Measurements from ENCODE around the gene GART. TPM values are rescaled to one million over a fixed set of nuclear protein-coding genes. Genes with fewer than 3 reads are reported as not detected.

GART gene
- polyA plus RNA-seq, 3 donors: 7.4 to 28.6 (median 26.1) TPM

- H2AFZ ChIP-seq (ENCODE audit: insufficient read depth, low read depth, low read length, poor library complexity, severe bottlenecking): peak overlapping the region; percentile 88
- Mint-ChIP-seq H3K4me1 (peaks cover 18% of the 10 kb centered on the region), H3K4me3 (peak overlapping the region; percentile 90 to 93), H3K36me3 (peaks cover 2 to 4% of the 10 kb centered on the region in 2 donors), H3K27ac (peak overlapping the region; percentile 21 to 86 (median 72)), H3K27me3 (ENCODE audit: low read depth in 3 of 3) (peaks cover 0 to 2% (median 0%) of the 10 kb centered on the region in 3 donors), H3K9me3 (no peaks in the 10 kb centered on the region)
- H3K4me2 ChIP-seq (replicated peaks; ENCODE audit: extremely low read depth, low read length, poor library complexity, severe bottlenecking): peak overlapping the region; percentile 75
- intact Hi-C loops (cut with micrococcal nuclease): loop anchor here (2.0 to 5.0 kb wide), 4 partner anchors 46 to 107 kb away; partner anchors contain the start of genes CRYZL1 (in 1 of the 2), GART (in 1 of the 2), ITSN1 (in 1 of the 2) and SON (in 1 of the 2)
- DNase-seq: peak in 2 of 3 donors; percentile 8 to 14
- H3K9me3 ChIP-seq (replicated peaks in 1 of 2; ENCODE audit: control insufficient read depth in 1 of 2, insufficient read depth in 1 of 2, low read length in 2 of 2): no peaks in the 10 kb centered on the region
- H3K4me3 ChIP-seq (replicated peaks in 1 of 3; ENCODE audit: low read depth in 2 of 3, low read length in 3 of 3): peak overlapping the region; percentile 78 to 85 (median 81)
- H3K9ac ChIP-seq (ENCODE audit: insufficient read depth, low read length, poor library complexity, severe bottlenecking): peak overlapping the region; percentile 82
- H3K79me2 ChIP-seq (ENCODE audit: insufficient read depth, low read length): peaks cover 33% of the 10 kb centered on the region
- TF ChIP-seq CTCF (IDR thresholded peaks at IDR 0.05): no peak
- peak overlapping the region in 1 of 2 donors; percentile 74 for H3K27ac ChIP-seq (ENCODE audit: low read depth in 1 of 2, low read length in 2 of 2)
- peaks cover 0 to 4% of the 10 kb centered on the region in 2 donors for H3K36me3 ChIP-seq (replicated peaks in 1 of 2; ENCODE audit: control insufficient read depth in 1 of 2, insufficient read depth in 2 of 2, low read length in 2 of 2)
- WGBS (ENCODE audit: insufficient coverage): 0% methylated on average over 46 of the region's 57 CpGs
- no peaks in the 10 kb centered on the region for H3K27me3 ChIP-seq (ENCODE audit: control insufficient read depth in 2 of 2, insufficient read depth in 2 of 2, low read length in 2 of 2)
- peaks cover 10 to 16% of the 10 kb centered on the region in 2 donors for H3K4me1 ChIP-seq (ENCODE audit: control insufficient read depth in 1 of 2, insufficient read depth in 2 of 2, low read length in 2 of 2)
- no peaks in the 10 kb centered on the region for H4K20me1 ChIP-seq (ENCODE audit: insufficient read depth, low read length)
These were observed 46.0 kb upstream of the GART start for GRCh38 chr21:33587792-33588484.

- peaks cover 33% of the 10 kb centered on the region for H3K79me2 ChIP-seq (ENCODE audit: insufficient read depth, low read length)
- H3K4me3 Mint-ChIP-seq: no peak overlapping the region
- H3K36me3 ChIP-seq (replicated peaks in 1 of 2; ENCODE audit: control insufficient read depth in 1 of 2, insufficient read depth in 2 of 2, low read length in 2 of 2): peaks cover 2 to 4% of the 10 kb centered on the region in 2 donors
- no peaks in the 10 kb centered on the region for H3K27me3 ChIP-seq (ENCODE audit: control insufficient read depth in 2 of 2, insufficient read depth in 2 of 2, low read length in 2 of 2)
- peak overlapping the region; percentile 75 for H3K4me2 ChIP-seq (replicated peaks; ENCODE audit: extremely low read depth, low read length, poor library complexity, severe bottlenecking)
- DNase-seq: no peak
- H3K27ac Mint-ChIP-seq: peak overlapping the region in 1 of 7 donors; percentile 7
- intact Hi-C loops (cut with micrococcal nuclease): loop anchor here in 1 of 2 donors (5.0 kb wide), 3 partner anchors 45 to 105 kb away; partner anchors contain the start of genes CRYZL1, GART, ITSN1 and SON
- H3K9me3 ChIP-seq (replicated peaks in 1 of 2; ENCODE audit: control insufficient read depth in 1 of 2, insufficient read depth in 1 of 2, low read length in 2 of 2): no peaks in the 10 kb centered on the region
- WGBS (ENCODE audit: insufficient coverage): no CpG with 5 or more reads among the region's 6 CpGs
- no peaks in the 10 kb centered on the region for H4K20me1 ChIP-seq (ENCODE audit: insufficient read depth, low read length)
- H3K4me1 Mint-ChIP-seq: peaks cover 18% of the 10 kb centered on the region
- no peak overlapping the region for H3K4me3 ChIP-seq (replicated peaks in 1 of 3; ENCODE audit: low read depth in 2 of 3, low read length in 3 of 3)
- peaks cover 3 to 6% of the 10 kb centered on the region in 2 donors for H3K36me3 Mint-ChIP-seq
- H3K27ac ChIP-seq (ENCODE audit: low read depth in 1 of 2, low read length in 2 of 2): no peak overlapping the region
- no peak overlapping the region for H2AFZ ChIP-seq (ENCODE audit: insufficient read depth, low read depth, low read length, poor library complexity, severe bottlenecking)
- TF ChIP-seq CTCF (IDR thresholded peaks at IDR 0.05): no peak
- no peak overlapping the region for H3K9ac ChIP-seq (ENCODE audit: insufficient read depth, low read length, poor library complexity, severe bottlenecking)
- no peaks in the 10 kb centered on the region for H3K9me3 Mint-ChIP-seq
- peaks cover 10 to 16% of the 10 kb centered on the region in 2 donors for H3K4me1 ChIP-seq (ENCODE audit: control insufficient read depth in 1 of 2, insufficient read depth in 2 of 2, low read length in 2 of 2)
- peaks cover 0 to 2% (median 0%) of the 10 kb centered on the region in 3 donors for H3K27me3 Mint-ChIP-seq (ENCODE audit: low read depth in 3 of 3)
These were observed 45.0 kb upstream of the GART start for GRCh38 chr21:33586927-33587326.
